Ascending aorta (tissue), 2 donors: ENCODE data around the gene SLC9A4. TPM values are rescaled to one million over a fixed set of nuclear protein-coding genes. Genes with fewer than 3 reads are reported as not detected.

Experiments used
- DNase-seq, 2 donors: peaks; one replicate each; pipeline ENCODE4 v3.0.0-alpha.2; 2019; ENCODE audit warnings: low spot score in 2 of 2
- H3K27ac ChIP-seq, 2 donors: fragments of 200-600 bp; sonication (generic); one replicate each; pipeline ENCODE4 v1.5.1; 2016 to 2017; ENCODE audit warnings: mild to moderate bottlenecking in 1 of 2
- H3K27me3 ChIP-seq: fragments of 200-600 bp; sonication (generic); one replicate; pipeline ENCODE4 v1.5.1; 2017
- H3K36me3 ChIP-seq, 2 donors: fragments of 200-600 bp; sonication (generic); one replicate each; pipeline ENCODE4 v1.5.1; 2016
- H3K4me1 ChIP-seq, 2 donors: fragments of 200-600 bp; sonication (generic); one replicate each; pipeline ENCODE4 v1.5.1; 2016 to 2017; ENCODE audit warnings: mild to moderate bottlenecking in 1 of 2
- H3K4me3 ChIP-seq, 2 donors: fragments of 200-600 bp; sonication (generic); one replicate each; pipeline ENCODE4 v1.5.1; 2016 to 2017; ENCODE audit warnings: mild to moderate bottlenecking in 1 of 2
- H3K9me3 ChIP-seq, 2 donors: fragments of 200-600 bp; sonication (generic); one replicate each; pipeline ENCODE4 v1.5.1; 2016
- CTCF ChIP-seq, 3 experiments: fragments of 200-600 bp in 2 of 3; fragments of 450-650 bp in 1 of 3; sonication (generic) in 2 of 3; IDR thresholded peaks; one replicate each; pipeline ENCODE4 v1.5.1; 2016 to 2019; ENCODE audit warnings: antibody characterized with exemption in 3 of 3, mild to moderate bottlenecking in 1 of 3, moderate library complexity in 1 of 3
- intact Hi-C: fragments of 100-400 bp; cut with DNase I; formaldehyde crosslinking; loops from one replicate; pipeline ENCODE4 v1.15.1; 2023
- total RNA-seq: library from RNA; depleted of rRNA; stranded (reverse); fragments of >200 nt; gene quantifications from one replicate; pipeline ENCODE4 v1.1.0, GENCODE V29; 2016

SLC9A4 gene
- total RNA-seq, 1 donor from 2014 or later, result not detected

- no peaks in the 10 kb centered on the region for H3K4me1 ChIP-seq
- TF ChIP-seq CTCF (IDR thresholded peaks at IDR 0.05), result no peak
These were observed 38.0 kb downstream of the SLC9A4 start for GRCh38 chr2:102510791-102511575.

DNA sequence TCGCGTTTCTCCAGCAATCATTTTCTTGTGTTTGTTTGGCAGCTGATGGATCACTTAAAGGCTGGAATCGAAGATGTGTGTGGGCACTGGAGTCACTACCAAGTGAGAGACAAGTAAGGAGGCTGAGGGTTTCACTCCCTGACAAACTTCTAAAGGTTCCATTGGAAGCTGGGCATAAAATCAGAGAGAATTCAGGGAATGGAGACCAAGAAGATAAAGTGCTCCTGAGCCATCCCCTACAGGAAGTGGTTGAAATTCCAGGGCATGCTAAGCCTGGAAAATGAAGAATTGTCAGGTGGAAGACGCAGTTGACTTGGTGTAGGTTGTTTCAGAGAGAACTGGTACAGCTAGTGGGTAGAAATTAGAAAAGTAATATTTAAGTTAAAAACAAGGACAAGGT is 39.1 kb downstream of the SLC9A4 start:
- DNase-seq, result no peak
- H3K36me3 ChIP-seq, result no peaks in the 10 kb centered on the region
- H3K4me3 ChIP-seq, result no peak overlapping the region
- no peak overlapping the region for H3K27ac ChIP-seq
- no peaks in the 10 kb centered on the region for H3K4me1 ChIP-seq
- intact Hi-C loops, result no loop called here
- H3K27me3 ChIP-seq, result no peaks in the 10 kb centered on the region
- TF ChIP-seq CTCF (IDR thresholded peaks at IDR 0.05), result no peak
- no peaks in the 10 kb centered on the region for H3K9me3 ChIP-seq

More at GRCh38 chr2:102510791-102511575, 38.0 kb downstream of the SLC9A4 start:
- Histone ChIP-seq H3K27me3 (no peaks in the 10 kb centered on the region), H3K4me3 (no peak overlapping the region), H3K27ac (no peak overlapping the region), H3K36me3 (no peaks in the 10 kb centered on the region), H3K9me3 (no peaks in the 10 kb centered on the region)
- DNase-seq, result no peak
- intact Hi-C loops, result no loop called here

DNA sequence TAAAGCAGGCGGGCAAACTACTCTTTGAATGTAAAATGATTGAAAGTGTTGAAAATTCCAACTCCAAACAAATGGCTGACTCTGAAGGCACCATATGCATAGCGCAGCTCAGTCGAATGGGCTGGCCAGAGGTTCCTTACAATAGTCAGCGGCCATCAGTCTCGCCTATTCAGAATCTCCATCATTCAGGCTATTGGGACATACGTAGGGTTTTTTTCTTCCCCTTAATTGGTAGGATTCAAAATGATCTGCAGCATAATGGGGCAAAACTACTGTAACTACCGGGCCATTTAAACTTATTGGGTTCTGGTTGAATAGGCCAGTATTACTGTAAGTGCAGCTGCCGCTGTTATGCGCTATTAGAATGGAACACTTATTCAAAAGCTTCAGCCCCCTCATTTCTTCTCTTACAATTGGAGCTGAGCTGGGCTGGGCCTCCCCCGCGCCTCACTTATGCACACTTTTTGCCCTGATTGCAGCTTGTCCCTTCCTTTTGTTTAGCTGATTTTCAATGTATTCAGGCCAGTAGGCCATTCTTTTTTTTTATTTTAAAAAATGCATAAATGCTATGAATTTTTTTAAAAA is 40.4 kb downstream of the SLC9A4 start:
- no peak overlapping the region for H3K4me3 ChIP-seq
- TF ChIP-seq CTCF (IDR thresholded peaks at IDR 0.05), result no peak
- no peak for DNase-seq
- H3K27me3 ChIP-seq, result no peaks in the 10 kb centered on the region
- no peak overlapping the region for H3K27ac ChIP-seq
- no peaks in the 10 kb centered on the region for H3K4me1 ChIP-seq
- no peaks in the 10 kb centered on the region for H3K36me3 ChIP-seq
- intact Hi-C loops, result no loop called here
- no peaks in the 10 kb centered on the region for H3K9me3 ChIP-seq

GRCh38 chr2:102514061-102514785 is 41.2 kb downstream of the SLC9A4 start:
- Histone ChIP-seq H3K9me3 (no peaks in the 10 kb centered on the region), H3K27me3 (no peaks in the 10 kb centered on the region), H3K27ac (no peak overlapping the region), H3K36me3 (no peaks in the 10 kb centered on the region), H3K4me1 (no peaks in the 10 kb centered on the region), H3K4me3 (no peak overlapping the region)
- intact Hi-C loops, result no loop called here
- no peak for TF ChIP-seq CTCF (IDR thresholded peaks at IDR 0.05)
- no peak for DNase-seq

- no peak overlapping the region for H3K4me3 ChIP-seq
- no peak for TF ChIP-seq CTCF (IDR thresholded peaks at IDR 0.05)
- DNase-seq, result no peak
- intact Hi-C loops, result no loop called here
- no peak overlapping the region for H3K27ac ChIP-seq
- no peaks in the 10 kb centered on the region for H3K27me3 ChIP-seq
- no peaks in the 10 kb centered on the region for H3K36me3 ChIP-seq
- no peaks in the 10 kb centered on the region for H3K4me1 ChIP-seq
- no peaks in the 10 kb centered on the region for H3K9me3 ChIP-seq
These were observed 42.8 kb downstream of the SLC9A4 start for GRCh38 chr2:102515851-102516250.
